ENCODE results near the gene GTF2F1.

DNA sequence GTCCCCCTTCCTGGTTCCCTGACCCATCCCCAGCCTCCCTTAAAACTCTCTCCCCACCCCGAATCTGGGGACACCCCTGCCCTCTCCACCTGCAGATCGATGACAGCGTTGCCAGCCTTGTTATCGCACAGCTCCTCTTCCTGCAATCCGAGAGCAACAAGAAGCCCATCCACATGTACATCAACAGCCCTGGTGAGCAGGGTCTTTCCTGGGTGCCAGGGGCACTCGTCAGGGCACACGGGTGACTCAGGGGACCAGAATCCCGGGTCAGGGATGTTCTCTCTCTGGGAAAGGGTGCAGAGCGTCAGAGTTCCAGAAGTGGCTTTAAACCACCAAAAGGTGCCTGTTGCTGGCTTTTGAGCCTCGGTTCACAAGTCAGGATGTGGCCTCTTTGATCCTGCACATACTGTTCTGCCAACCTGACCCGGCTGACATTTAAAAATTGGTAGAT is 30.6 kb downstream of the GTF2F1 start:
- TF ChIP-seq CTCF (IDR thresholded peaks at IDR 0.05) (no peak), EP300 (IDR thresholded peaks at IDR 0.05; ENCODE audit: low read depth) (no peak), POLR2AphosphoS5 (IDR thresholded peaks at IDR 0.05) (no peak)

All from transverse colon (tissue), 4 donors.